HepG2 (cell line): ENCODE measurements around the gene FBXO24. TPM values are rescaled to one million over a fixed set of nuclear protein-coding genes. Genes with fewer than 3 reads are reported as not detected.

Experiments
- ATAD3A ChIP-seq: sonication (generic); formaldehyde crosslinking; IDR thresholded peaks from 2 replicates; pipeline ENCODE4 v1.4.0; 2020; ENCODE audit warnings: missing genetic modification reagents
- BCL6 ChIP-seq: IDR thresholded peaks from 2 replicates; pipeline ENCODE4 v1.6.1; 2016; ENCODE audit warnings: missing genetic modification reagents, missing compliant biosample characterization
- BHLHE40 ChIP-seq: IDR thresholded peaks from 2 replicates; pipeline ENCODE4 v1.6.1; 2011; ENCODE audit warnings: low read length, improper control_type of control experiment
- BORCS8-MEF2B ChIP-seq: sonication (generic); formaldehyde crosslinking; IDR thresholded peaks from 2 replicates; pipeline ENCODE4 v1.8.0; 2022; ENCODE audit warnings: mild to moderate bottlenecking, missing genetic modification reagents
- CBX5 ChIP-seq: sonication (generic); formaldehyde crosslinking; IDR thresholded peaks from 2 replicates; pipeline ENCODE4 v1.4.0; 2020; ENCODE audit warnings: missing genetic modification reagents, borderline replicate concordance
- ERF ChIP-seq: IDR thresholded peaks from 2 replicates; pipeline ENCODE4 v1.6.1; 2018; ENCODE audit warnings: missing biosample characterization, missing genetic modification reagents
- FOXM1 ChIP-seq: sonication (generic); formaldehyde crosslinking; IDR thresholded peaks from 2 replicates; pipeline ENCODE4 v1.5.0; 2020; ENCODE audit warnings: missing genetic modification reagents
- GLI4 ChIP-seq: sonication (generic); formaldehyde crosslinking; IDR thresholded peaks from 2 replicates; pipeline ENCODE4 v1.5.1; 2020; ENCODE audit warnings: missing genetic modification reagents, mild to moderate bottlenecking, moderate library complexity, borderline replicate concordance
- HOXA3 ChIP-seq: sonication (generic); formaldehyde crosslinking; IDR thresholded peaks from 2 replicates; pipeline ENCODE4 v1.5.0; 2020; ENCODE audit warnings: missing genetic modification reagents
- JUNB ChIP-seq: sonication (generic); formaldehyde crosslinking; IDR thresholded peaks from 2 replicates; pipeline ENCODE4 v1.8.0; 2022; ENCODE audit warnings: missing genetic modification reagents, mild to moderate bottlenecking, borderline replicate concordance
- KLF15 ChIP-seq: sonication (generic); formaldehyde crosslinking; IDR thresholded peaks from 2 replicates; pipeline ENCODE4 v1.8.1; 2023; ENCODE audit warnings: borderline replicate concordance, mild to moderate bottlenecking, inconsistent platforms, missing genetic modification reagents, mixed read lengths
- KLF16 ChIP-seq, 2 experiments: sonication (generic) in 1 of 2; formaldehyde crosslinking in 1 of 2; IDR thresholded peaks; 2 replicates each; pipeline versions ENCODE4 v1.6.1 to v1.8.0; 2016 to 2023; ENCODE audit warnings: missing genetic modification reagents in 2 of 2, missing compliant biosample characterization in 1 of 2
- KMT2A ChIP-seq: sonication (generic); formaldehyde crosslinking; IDR thresholded peaks from 2 replicates; pipeline ENCODE4 v1.4.0; 2020; ENCODE audit warnings: missing genetic modification reagents
- NAIF1 ChIP-seq: sonication (generic); formaldehyde crosslinking; IDR thresholded peaks from 2 replicates; pipeline ENCODE4 v1.5.0; 2020; ENCODE audit warnings: mild to moderate bottlenecking, missing genetic modification reagents, borderline replicate concordance
- NFYB ChIP-seq: sonication (generic); formaldehyde crosslinking; IDR thresholded peaks from 2 replicates; pipeline ENCODE4 v1.4.0; 2020; ENCODE audit warnings: missing genetic modification reagents
- RBM22 ChIP-seq: fragments of 200-400 bp; formaldehyde crosslinking; optimal IDR thresholded peaks from 2 replicates; pipeline ENCODE3; 2017; ENCODE audit warnings: mild to moderate bottlenecking, low read length, moderate library complexity
- RFX1 ChIP-seq: fragments of 450-650 bp; IDR thresholded peaks from 2 replicates; pipeline ENCODE4 v1.6.1; 2017
- SCMH1 ChIP-seq: sonication (generic); formaldehyde crosslinking; IDR thresholded peaks from 2 replicates; pipeline ENCODE4 v1.9.0; 2021; ENCODE audit warnings: missing genetic modification reagents, mild to moderate bottlenecking, borderline replicate concordance
- TOE1 ChIP-seq: sonication (generic); formaldehyde crosslinking; IDR thresholded peaks from 2 replicates; pipeline ENCODE4 v1.4.0; 2020; ENCODE audit warnings: mild to moderate bottlenecking, missing genetic modification reagents
- ZMAT3 ChIP-seq: sonication (generic); formaldehyde crosslinking; conservative IDR thresholded peaks from 2 replicates; pipeline ENCODE4 v1.7.0; 2021; ENCODE audit warnings: missing genetic modification reagents
- ZNF230 ChIP-seq: sonication (generic); formaldehyde crosslinking; IDR thresholded peaks from 2 replicates; pipeline ENCODE4 v1.4.0; 2020; ENCODE audit warnings: mild to moderate bottlenecking, missing genetic modification reagents
- ZSCAN12 ChIP-seq: sonication (generic); formaldehyde crosslinking; IDR thresholded peaks from 2 replicates; pipeline ENCODE4 v1.9.0; 2021; ENCODE audit warnings: mild to moderate bottlenecking, missing genetic modification reagents
- polyA plus RNA-seq, 8 experiments: library from polyadenylated mRNA; depleted of rRNA in 3 of 8; stranded (reverse) in 7 of 8; unstranded in 1 of 8; fragments of >200 nt; fragmentation: Illumina TruSeq in 4 of 8; extraction: Trizol in 4 of 8; gene quantifications; 2 replicates each; pipeline versions ENCODE4 v1.2.1 to v1.2.3, GENCODE V29; 2011 to 2016; ENCODE audit warnings: low read depth in 4 of 8, missing spikeins in 1 of 8, mixed read lengths in 1 of 8; ENCODE audit not compliant: insufficient read depth in 1 of 8
- total RNA-seq, 5 experiments: library from RNA; depleted of rRNA; stranded (reverse); fragments of >200 nt; fragmentation: Illumina TruSeq; extraction: Trizol; gene quantifications; 2 replicates each; pipeline ENCODE4 v1.2.3, GENCODE V29; 2016; ENCODE audit warnings: low read depth in 1 of 5
- TF ChIP-seq, protein P1 (sequence below): sonication (generic); formaldehyde crosslinking; IDR thresholded peaks from 2 replicates; pipeline ENCODE4 v1.4.0; 2020; ENCODE audit warnings: missing genetic modification reagents
- TF ChIP-seq, protein P2 (sequence below): sonication (generic); formaldehyde crosslinking; IDR thresholded peaks from 2 replicates; pipeline ENCODE4 v1.4.0; 2020; ENCODE audit warnings: missing genetic modification reagents
- TF ChIP-seq, protein P3 (sequence below): sonication (generic); IDR thresholded peaks from 2 replicates; pipeline ENCODE4 v1.6.1; 2016; ENCODE audit warnings: low read depth, borderline replicate concordance
- TF ChIP-seq, protein P4 (sequence below): sonication (generic); formaldehyde crosslinking; IDR thresholded peaks from 2 replicates; pipeline ENCODE4 v1.9.0; 2021; ENCODE audit warnings: missing genetic modification reagents, mild to moderate bottlenecking, borderline replicate concordance

Gene FBXO24
- total and polyA plus RNA-seq, 2 of the 13 experiments (the other 11 are each of a cell fraction or from before 2014, with no cell fraction given) = 0.20 to 0.55 TPM

DNA sequence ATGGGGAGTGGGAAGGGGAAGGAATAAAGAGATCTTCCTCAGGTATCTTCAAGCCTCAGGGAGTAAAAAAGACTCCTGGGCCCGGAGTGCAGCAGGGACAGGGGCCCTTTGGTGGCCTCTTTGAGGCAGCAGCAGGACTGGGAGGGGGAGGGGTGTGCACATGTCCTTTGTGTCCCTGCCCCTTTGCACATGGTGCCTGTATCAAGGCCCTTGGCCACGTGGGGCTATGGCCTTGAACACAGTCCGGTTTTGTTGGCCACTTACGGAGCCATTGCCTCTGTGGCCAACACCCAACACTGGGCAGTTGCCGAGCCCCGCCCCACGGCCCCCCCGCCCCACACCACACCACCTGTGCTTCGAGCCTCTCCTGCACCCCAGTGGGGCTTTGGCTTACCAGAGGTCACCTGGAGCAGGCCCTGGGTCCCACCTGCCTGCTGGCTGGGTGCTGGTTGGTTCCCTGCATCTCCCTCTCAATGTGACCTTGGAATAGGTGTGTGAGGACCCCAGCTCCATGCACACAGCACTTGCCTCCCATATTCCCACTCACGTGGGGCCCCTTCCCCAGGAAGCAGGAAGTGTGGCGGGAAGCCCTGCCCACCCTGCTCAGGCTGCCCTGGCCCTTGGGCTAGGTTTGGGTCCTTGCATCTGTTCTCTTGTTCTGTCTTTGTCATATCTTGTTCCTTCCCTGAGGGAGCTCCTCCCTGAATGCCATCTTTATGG lies 17.8 kb upstream of the FBXO24 start (continued):
- TF ChIP-seq RFX1 (no peak), BORCS8-MEF2B (CRISPR knock-in tag) (peak; percentile 87), KLF16 (CRISPR knock-in tag; IDR thresholded peaks at IDR 0.05) (peak; percentile 42 to 66; a peak in 2 of 4 replicates), NAIF1 (CRISPR knock-in tag) (no peak; the same call in 1 of the 2 replicates), ATAD3A (CRISPR knock-in tag) (no peak), FOXM1 (CRISPR knock-in tag) (no peak), NFYB (CRISPR knock-in tag) (no peak), GLI4 (CRISPR knock-in tag) (no peak), BHLHE40 (peak; percentile 70), BCL6 (CRISPR knock-in tag) (peak; percentile 64), JUNB (CRISPR knock-in tag) (peak; percentile 62), SCMH1 (CRISPR knock-in tag) (no peak), ZNF230 (no peak), ERF (CRISPR knock-in tag) (peak; percentile 90), KMT2A (CRISPR knock-in tag) (no peak; the same call in 1 of the 2 replicates), ZMAT3 (CRISPR knock-in tag) (peak; percentile 87), HOXA3 (CRISPR knock-in tag) (peak; percentile 90), TOE1 (peak; percentile 78; the same call in 1 of the 2 replicates), KLF15 (CRISPR knock-in tag) (no peak; the same call in none of the 2 replicates), RBM22 (peak; percentile 95), CBX5 (CRISPR knock-in tag) (peak; percentile 81; the same call in 1 of the 2 replicates), ZSCAN12 (peak; percentile 61; the same call in 1 of the 2 replicates)
- TF ChIP-seq, protein P1, sequence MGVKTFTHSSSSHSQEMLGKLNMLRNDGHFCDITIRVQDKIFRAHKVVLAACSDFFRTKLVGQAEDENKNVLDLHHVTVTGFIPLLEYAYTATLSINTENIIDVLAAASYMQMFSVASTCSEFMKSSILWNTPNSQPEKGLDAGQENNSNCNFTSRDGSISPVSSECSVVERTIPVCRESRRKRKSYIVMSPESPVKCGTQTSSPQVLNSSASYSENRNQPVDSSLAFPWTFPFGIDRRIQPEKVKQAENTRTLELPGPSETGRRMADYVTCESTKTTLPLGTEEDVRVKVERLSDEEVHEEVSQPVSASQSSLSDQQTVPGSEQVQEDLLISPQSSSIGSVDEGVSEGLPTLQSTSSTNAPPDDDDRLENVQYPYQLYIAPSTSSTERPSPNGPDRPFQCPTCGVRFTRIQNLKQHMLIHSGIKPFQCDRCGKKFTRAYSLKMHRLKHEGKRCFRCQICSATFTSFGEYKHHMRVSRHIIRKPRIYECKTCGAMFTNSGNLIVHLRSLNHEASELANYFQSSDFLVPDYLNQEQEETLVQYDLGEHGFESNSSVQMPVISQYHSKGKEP (CRISPR knock-in tag) = 0 out of 2 replicates have a peak, but pooled peaks have one; percentile 19
- TF ChIP-seq, protein P2, sequence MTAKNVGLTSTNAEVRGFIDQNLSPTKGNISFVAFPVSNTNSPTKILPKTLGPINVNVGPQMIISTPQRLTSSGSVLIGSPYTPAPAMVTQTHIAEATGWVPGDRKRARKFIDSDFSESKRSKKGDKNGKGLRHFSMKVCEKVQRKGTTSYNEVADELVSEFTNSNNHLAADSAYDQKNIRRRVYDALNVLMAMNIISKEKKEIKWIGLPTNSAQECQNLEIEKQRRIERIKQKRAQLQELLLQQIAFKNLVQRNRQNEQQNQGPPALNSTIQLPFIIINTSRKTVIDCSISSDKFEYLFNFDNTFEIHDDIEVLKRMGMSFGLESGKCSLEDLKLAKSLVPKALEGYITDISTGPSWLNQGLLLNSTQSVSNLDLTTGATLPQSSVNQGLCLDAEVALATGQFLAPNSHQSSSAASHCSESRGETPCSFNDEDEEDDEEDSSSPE (CRISPR knock-in tag) = peak; percentile 80
- TF ChIP-seq, protein P3, sequence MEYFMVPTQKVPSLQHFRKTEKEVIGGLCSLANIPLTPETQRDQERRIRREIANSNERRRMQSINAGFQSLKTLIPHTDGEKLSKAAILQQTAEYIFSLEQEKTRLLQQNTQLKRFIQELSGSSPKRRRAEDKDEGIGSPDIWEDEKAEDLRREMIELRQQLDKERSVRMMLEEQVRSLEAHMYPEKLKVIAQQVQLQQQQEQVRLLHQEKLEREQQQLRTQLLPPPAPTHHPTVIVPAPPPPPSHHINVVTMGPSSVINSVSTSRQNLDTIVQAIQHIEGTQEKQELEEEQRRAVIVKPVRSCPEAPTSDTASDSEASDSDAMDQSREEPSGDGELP = peak; percentile 45; the same call in 1 of the 2 replicates
- TF ChIP-seq, protein P4, sequence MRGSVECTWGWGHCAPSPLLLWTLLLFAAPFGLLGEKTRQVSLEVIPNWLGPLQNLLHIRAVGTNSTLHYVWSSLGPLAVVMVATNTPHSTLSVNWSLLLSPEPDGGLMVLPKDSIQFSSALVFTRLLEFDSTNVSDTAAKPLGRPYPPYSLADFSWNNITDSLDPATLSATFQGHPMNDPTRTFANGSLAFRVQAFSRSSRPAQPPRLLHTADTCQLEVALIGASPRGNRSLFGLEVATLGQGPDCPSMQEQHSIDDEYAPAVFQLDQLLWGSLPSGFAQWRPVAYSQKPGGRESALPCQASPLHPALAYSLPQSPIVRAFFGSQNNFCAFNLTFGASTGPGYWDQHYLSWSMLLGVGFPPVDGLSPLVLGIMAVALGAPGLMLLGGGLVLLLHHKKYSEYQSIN (CRISPR knock-in tag) = no peak
